Measurements from ENCODE around the gene INHBC. TPM values are rescaled to one million over a fixed set of nuclear protein-coding genes. Genes with fewer than 3 reads are reported as not detected.
A peak's percentile ranks its signal among the peaks of the same experiment; 100 is the strongest.
"Not testable (repeated sequence)": the region's sequence is repeated elsewhere in the genome, so short reads cannot be mapped to it uniquely, and the experiment has no call there.

INHBC gene
- total and polyA plus RNA-seq, 7 experiments from 2014 or later = 0.16 TPM; not detected in 6

GRCh38 chr12:57441393-57441792 is 6.8 kb downstream of the INHBC start:
- H3K4me3 ChIP-seq (ENCODE audit: low read length); H3K27me3 ChIP-seq (ENCODE audit: control insufficient read depth in 2 of 2, insufficient read depth in 2 of 2, low read length in 2 of 2); ATAC-seq; DNase-seq; CTCF ChIA-PET; H3K4me3 Mint-ChIP-seq; POLR2A ChIA-PET; H3K9me3 ChIP-seq (ENCODE audit: control insufficient read depth in 2 of 3, low read length in 3 of 3); H3K27ac Mint-ChIP-seq; intact Hi-C loops (cut with micrococcal nuclease); H3K36me3 ChIP-seq (ENCODE audit: control insufficient read depth in 2 of 3, insufficient read depth in 3 of 3, low read length in 3 of 3); H3K27ac ChIP-seq (ENCODE audit: low read depth, low read length); H3K4me1 ChIP-seq (ENCODE audit: control insufficient read depth in 2 of 2, insufficient read depth in 2 of 2, low read length in 2 of 2); H3K4me1 Mint-ChIP-seq: not testable (repeated sequence)
- Mint-ChIP-seq H3K9me3 (peaks cover 0 to 14% (median 6%) of the 10 kb centered on the region in 11 donors), H3K36me3 (peaks cover 4 to 12% (median 5%) of the 10 kb centered on the region in 5 donors), H3K27me3 (peaks cover 0 to 14% (median 5%) of the 10 kb centered on the region in 5 donors)

- Mint-ChIP-seq H3K9me3 (peaks cover 0 to 14% (median 6%) of the 10 kb centered on the region in 11 donors), H3K4me1 (peaks cover 0 to 5% (median 0%) of the 10 kb centered on the region in 7 donors), H3K4me3 (no peak overlapping the region), H3K27me3 (peaks cover 0 to 14% (median 5%) of the 10 kb centered on the region in 5 donors), H3K27ac (peak overlapping the region in 1 of 9 donors; percentile 26), H3K36me3 (peaks cover 4 to 12% (median 5%) of the 10 kb centered on the region in 5 donors)
- Histone ChIP-seq H3K36me3 (ENCODE audit: control insufficient read depth in 2 of 3, insufficient read depth in 3 of 3, low read length in 3 of 3) (no peaks in the 10 kb centered on the region), H3K4me3 (ENCODE audit: low read length) (no peak overlapping the region), H3K27ac (ENCODE audit: low read depth, low read length) (no peak overlapping the region), H3K27me3 (ENCODE audit: control insufficient read depth in 2 of 2, insufficient read depth in 2 of 2, low read length in 2 of 2) (no peaks in the 10 kb centered on the region), H3K9me3 (ENCODE audit: control insufficient read depth in 2 of 3, low read length in 3 of 3) (no peaks in the 10 kb centered on the region), H3K4me1 (ENCODE audit: control insufficient read depth in 2 of 2, insufficient read depth in 2 of 2, low read length in 2 of 2) (no peaks in the 10 kb centered on the region)
- DNase-seq = no peak
- ATAC-seq = no peak
- intact Hi-C loops (cut with micrococcal nuclease) = no loop called here
- POLR2A ChIA-PET = no interaction called here
- CTCF ChIA-PET = no interaction called here
These were observed 7.4 kb downstream of the INHBC start for GRCh38 chr12:57441846-57442427.

- H3K4me1 ChIP-seq (ENCODE audit: control insufficient read depth in 2 of 2, insufficient read depth in 2 of 2, low read length in 2 of 2); POLR2A ChIA-PET; H3K27me3 ChIP-seq (ENCODE audit: control insufficient read depth in 2 of 2, insufficient read depth in 2 of 2, low read length in 2 of 2); H3K4me3 ChIP-seq (ENCODE audit: low read length); intact Hi-C loops (cut with micrococcal nuclease); H3K9me3 ChIP-seq (ENCODE audit: control insufficient read depth in 2 of 3, low read length in 3 of 3); H3K27ac ChIP-seq (ENCODE audit: low read depth, low read length); ATAC-seq; DNase-seq; H3K4me3 Mint-ChIP-seq; H3K36me3 ChIP-seq (ENCODE audit: control insufficient read depth in 2 of 3, insufficient read depth in 3 of 3, low read length in 3 of 3); H3K27ac Mint-ChIP-seq; H3K4me1 Mint-ChIP-seq: not testable (repeated sequence)
- H3K27me3 Mint-ChIP-seq = peaks cover 0 to 10% (median 5%) of the 10 kb centered on the region in 5 donors
- H3K36me3 Mint-ChIP-seq = peaks cover 4 to 12% (median 5%) of the 10 kb centered on the region in 5 donors
- CTCF ChIA-PET = interaction anchor here (0.8 to 1.5 kb wide), 2 partner anchors 12 to 14 kb away, joined by 4 to 7 read pairs; no protein-coding TSS in a partner anchor
- H3K9me3 Mint-ChIP-seq = peaks cover 0 to 14% (median 6%) of the 10 kb centered on the region in 11 donors
These were observed 9.8 kb downstream of the INHBC start for GRCh38 chr12:57444337-57444736.

GRCh38 chr12:57444744-57445143 is 10.2 kb downstream of the INHBC start:
- Mint-ChIP-seq H3K4me1 (peaks cover 0 to 5% (median 0%) of the 10 kb centered on the region in 7 donors), H3K9me3 (peaks cover 0 to 14% (median 6%) of the 10 kb centered on the region in 11 donors), H3K27me3 (peaks cover 0 to 10% (median 5%) of the 10 kb centered on the region in 5 donors), H3K36me3 (peaks cover 4 to 12% (median 5%) of the 10 kb centered on the region in 5 donors), H3K4me3 (no peak overlapping the region), H3K27ac (no peak overlapping the region)
- CTCF ChIA-PET = interaction anchor here (0.8 to 1.5 kb wide), 2 partner anchors 11 to 14 kb away, joined by 4 to 7 read pairs; no protein-coding TSS in a partner anchor
- Histone ChIP-seq H3K27me3 (ENCODE audit: control insufficient read depth in 2 of 2, insufficient read depth in 2 of 2, low read length in 2 of 2) (no peaks in the 10 kb centered on the region), H3K4me3 (ENCODE audit: low read length) (no peak overlapping the region), H3K4me1 (ENCODE audit: control insufficient read depth in 2 of 2, insufficient read depth in 2 of 2, low read length in 2 of 2) (no peaks in the 10 kb centered on the region), H3K9me3 (ENCODE audit: control insufficient read depth in 2 of 3, low read length in 3 of 3) (no peaks in the 10 kb centered on the region), H3K36me3 (ENCODE audit: control insufficient read depth in 2 of 3, insufficient read depth in 3 of 3, low read length in 3 of 3) (no peaks in the 10 kb centered on the region), H3K27ac (ENCODE audit: low read depth, low read length) (no peak overlapping the region)
- no peak for ATAC-seq
- intact Hi-C loops (cut with micrococcal nuclease) = no loop called here
- no peak for DNase-seq
- POLR2A ChIA-PET = no interaction called here

- POLR2A ChIA-PET = interaction anchor here (1.1 kb wide), 1 partner anchor 126 kb away, joined by 4 read pairs; no protein-coding TSS in a partner anchor
- intact Hi-C loops (cut with micrococcal nuclease) = no loop called here
- Histone ChIP-seq H3K4me1 (ENCODE audit: control insufficient read depth in 2 of 2, insufficient read depth in 2 of 2, low read length in 2 of 2) (no peaks in the 10 kb centered on the region), H3K27me3 (ENCODE audit: control insufficient read depth in 2 of 2, insufficient read depth in 2 of 2, low read length in 2 of 2) (no peaks in the 10 kb centered on the region), H3K27ac (ENCODE audit: low read depth, low read length) (no peak overlapping the region), H3K9me3 (ENCODE audit: control insufficient read depth in 2 of 3, low read length in 3 of 3) (no peaks in the 10 kb centered on the region), H3K4me3 (ENCODE audit: low read length) (no peak overlapping the region), H3K36me3 (ENCODE audit: control insufficient read depth in 2 of 3, insufficient read depth in 3 of 3, low read length in 3 of 3) (no peaks in the 10 kb centered on the region)
- no peak for DNase-seq
- no peak overlapping the region for H3K27ac Mint-ChIP-seq
- ATAC-seq = no peak
- peaks cover 0 to 4% (median 3%) of the 10 kb centered on the region in 5 donors for H3K27me3 Mint-ChIP-seq
- no peak overlapping the region for H3K4me3 Mint-ChIP-seq
- H3K9me3 Mint-ChIP-seq = peaks cover 0 to 9% (median 4%) of the 10 kb centered on the region in 11 donors
- CTCF ChIA-PET = interaction anchor here (0.6 to 0.7 kb wide), 2 partner anchors 10 to 176 kb away, joined by 3 read pairs; no protein-coding TSS in a partner anchor
- H3K4me1 Mint-ChIP-seq = peaks cover 0 to 5% (median 0%) of the 10 kb centered on the region in 7 donors
- H3K36me3 Mint-ChIP-seq = peaks cover 4 to 8% (median 5%) of the 10 kb centered on the region in 5 donors
These were observed 11.8 kb downstream of the INHBC start for GRCh38 chr12:57446292-57446960.

GRCh38 chr12:57448669-57449068 is 14.1 kb downstream of the INHBC start:
- no peaks in the 10 kb centered on the region for H3K9me3 Mint-ChIP-seq
- H3K36me3 ChIP-seq (ENCODE audit: control insufficient read depth in 2 of 3, insufficient read depth in 3 of 3, low read length in 3 of 3) = no peaks in the 10 kb centered on the region
- no peaks in the 10 kb centered on the region for H3K4me1 ChIP-seq (ENCODE audit: control insufficient read depth in 2 of 2, insufficient read depth in 2 of 2, low read length in 2 of 2)
- H3K4me3 Mint-ChIP-seq = no peak overlapping the region
- no peaks in the 10 kb centered on the region for H3K27me3 ChIP-seq (ENCODE audit: control insufficient read depth in 2 of 2, insufficient read depth in 2 of 2, low read length in 2 of 2)
- H3K27ac ChIP-seq (ENCODE audit: low read depth, low read length) = no peak overlapping the region
- no peak for ATAC-seq
- DNase-seq = no peak
- intact Hi-C loops (cut with micrococcal nuclease) = no loop called here
- no peaks in the 10 kb centered on the region for H3K9me3 ChIP-seq (ENCODE audit: control insufficient read depth in 2 of 3, low read length in 3 of 3)
- H3K27ac Mint-ChIP-seq = no peak overlapping the region
- peaks cover 0 to 8% (median 0%) of the 10 kb centered on the region in 7 donors for H3K4me1 Mint-ChIP-seq
- no peaks in the 10 kb centered on the region for H3K36me3 Mint-ChIP-seq
- H3K4me3 ChIP-seq (ENCODE audit: low read length) = no peak overlapping the region
- POLR2A ChIA-PET = interaction anchor here (0.6 kb wide), 1 partner anchor 1195 kb away, joined by 3 read pairs; no protein-coding TSS in a partner anchor
- H3K27me3 Mint-ChIP-seq = peaks cover 0 to 7% (median 0%) of the 10 kb centered on the region in 5 donors
- CTCF ChIA-PET = interaction anchor here (1.0 kb wide), 1 partner anchor 183 kb away, joined by 3 read pairs; no protein-coding TSS in a partner anchor

Data from naive thymus-derived CD4-positive, alpha-beta T cell (primary cell).